K562 (cell line): ENCODE data around the gene TCOF1. TPM values are rescaled to one million over a fixed set of nuclear protein-coding genes. Genes with fewer than 3 reads are reported as not detected.

ENCODE experiments used
- ATAC-seq: fragments of 200-7000 bp; cut with Tn5 transposase; 3 replicates; pipeline ENCODE4 v1.9.1; 2020; ENCODE audit warnings: moderate library complexity
- BruUV-seq: library from RNA; stranded (reverse); fragments of 400-500 nt; replicated peaks from 2 replicates; lab custom pipeline; 2021; lab: Mats Ljungman, UMichigan
- CTCF ChIA-PET: fragments of 300-600 bp; formaldehyde crosslinking; extraction: SDS; loops from one replicate; lab custom pipeline; 2021; ENCODE audit warnings: low intra/inter-chr PET ratio; lab: Yijun Ruan, JAX
- POLR2A ChIA-PET: fragments of 300-600, 350-650 bp; sonication (Branson Sonifier 250); formaldehyde crosslinking; extraction: SDS; loops from one replicate; lab custom pipeline; 2021; ENCODE audit warnings: antibody characterized with exemption, inconsistent platforms; lab: Yijun Ruan, JAX
- DNase-seq, 4 experiments: peaks; one replicate each; pipeline versions ENCODE4 v3.0.0 to v3.0.0-alpha.2; 2011 to 2018; ENCODE audit warnings: low spot score in 3 of 4, mixed read lengths in 3 of 4; ENCODE audit errors: extremely low read depth in 1 of 4
- FAIRE-seq: peaks from 2 replicates; lab custom pipeline; 2011; peaks lifted over from hg19 to GRCh38; lab: Jason Lieb, UNC
- H2AFZ ChIP-seq: 2 replicates; pipeline ENCODE4 v1.6.0; 2011; ENCODE audit warnings: low read depth, low read length, control low read depth, inconsistent platforms
- H3K27ac ChIP-seq: fragments of 200-600 bp; 3 replicates; pipeline ENCODE4 v1.8.0; 2011; ENCODE audit warnings: low read depth, mild to moderate bottlenecking, control low read depth, inconsistent platforms, low read length, moderate library complexity, mixed read lengths; ENCODE audit errors: extremely low read depth
- H3K27me3 ChIP-seq, 2 experiments: fragments of 300-600 bp in 1 of 2; 2 replicates in 1 of 2; 3 replicates in 1 of 2; pipeline versions ENCODE4 v1.6.0 to v1.8.0; 2011; ENCODE audit warnings: inconsistent platforms in 2 of 2, low read length in 2 of 2, mild to moderate bottlenecking in 1 of 2, mixed read lengths in 1 of 2, moderate library complexity in 1 of 2; ENCODE audit not compliant: control insufficient read depth in 2 of 2, insufficient read depth in 2 of 2
- H3K36me3 ChIP-seq: fragments of 300-600 bp; 3 replicates; pipeline ENCODE4 v1.8.0; 2011; ENCODE audit warnings: mild to moderate bottlenecking, low read length, inconsistent platforms; ENCODE audit not compliant: control insufficient read depth, insufficient read depth
- H3K4me1 ChIP-seq, 2 experiments: fragments of 200-600 bp in 1 of 2; replicated peaks in 1 of 2; 2 replicates in 1 of 2; 3 replicates in 1 of 2; pipeline versions ENCODE4 v1.5.1 to v1.8.0; 2011; ENCODE audit warnings: inconsistent platforms in 2 of 2, low read length in 2 of 2, mild to moderate bottlenecking in 1 of 2, mixed read lengths in 1 of 2, moderate library complexity in 1 of 2; ENCODE audit not compliant: control insufficient read depth in 2 of 2, insufficient read depth in 2 of 2
- H3K4me2 ChIP-seq: 2 replicates; pipeline ENCODE4 v1.6.1; 2011; ENCODE audit warnings: low read length, control low read depth, inconsistent platforms, mixed read lengths; ENCODE audit not compliant: insufficient read depth
- H3K4me3 ChIP-seq: fragments of 200-600 bp; sonication (generic), shearing (Covaris generic); 2 replicates; pipeline ENCODE4 v1.5.1; 2016; ENCODE audit warnings: control low read depth, inconsistent platforms
- H3K79me2 ChIP-seq: fragments of 200-600 bp; 3 replicates; pipeline ENCODE4 v1.8.0; 2011; ENCODE audit warnings: low read length, inconsistent platforms; ENCODE audit not compliant: control insufficient read depth, insufficient read depth
- H3K9ac ChIP-seq, 2 experiments: 2 replicates each; pipeline versions ENCODE4 v1.6.0 to v1.6.1; 2011; ENCODE audit warnings: low read depth in 2 of 2, low read length in 2 of 2, control low read depth in 1 of 2, inconsistent platforms in 1 of 2, mild to moderate bottlenecking in 1 of 2, mixed read lengths in 1 of 2; ENCODE audit not compliant: insufficient read depth in 1 of 2
- H3K9me1 ChIP-seq: one replicate; pipeline ENCODE4 v1.6.0; 2011; ENCODE audit warnings: inconsistent platforms, mild to moderate bottlenecking, low read length, moderate library complexity; ENCODE audit not compliant: control insufficient read depth, insufficient read depth
- H3K9me3 ChIP-seq: replicated peaks from 2 replicates; pipeline ENCODE4 v1.5.1; 2011; ENCODE audit warnings: low read depth, low read length, inconsistent platforms; ENCODE audit not compliant: control insufficient read depth, insufficient read depth
- H4K20me1 ChIP-seq: replicated peaks from 2 replicates; pipeline ENCODE4 v1.6.1; 2011; ENCODE audit warnings: low read length, inconsistent platforms, mixed read lengths; ENCODE audit not compliant: control insufficient read depth, insufficient read depth
- FOXP4 ChIP-seq: sonication (generic); formaldehyde crosslinking; IDR thresholded peaks from 2 replicates; pipeline ENCODE4 v1.8.0; 2022; ENCODE audit warnings: mild to moderate bottlenecking, missing genetic modification reagents, borderline replicate concordance
- POLR2AphosphoS5 ChIP-seq: IDR thresholded peaks from 2 replicates; pipeline ENCODE4 v1.6.1; 2011; ENCODE audit warnings: mild to moderate bottlenecking, low read depth, low read length, moderate library complexity; ENCODE audit not compliant: control insufficient read depth, insufficient read depth
- POLR2G ChIP-seq: fragments of 200-400 bp; formaldehyde crosslinking; IDR thresholded peaks from 2 replicates; pipeline ENCODE4 v1.6.1; 2017; ENCODE audit warnings: low read depth, mild to moderate bottlenecking, antibody characterized with exemption, low read length, moderate library complexity
- ZNF408 ChIP-seq: fragments of 250-450 bp; sonication (Bioruptor Pico); IDR thresholded peaks from 2 replicates; pipeline ENCODE4 v1.4.0; 2020; ENCODE audit warnings: low read depth, mild to moderate bottlenecking, moderate library complexity
- WGBS: fragments of 100-300 bp; shearing (Covaris generic); methylation state at CpG from one replicate; pipeline ENCODE4 v1.1.6; 2016; ENCODE audit warnings: low coverage, mixed read lengths; ENCODE audit not compliant: insufficient coverage; ENCODE audit errors: missing lambda C conversion rate; 5-methylcytosine and 5-hydroxymethylcytosine counted together
- in situ Hi-C: fragments of 300-500 bp; cut with MboI; formaldehyde crosslinking; loops from 4 replicates; pipeline ENCODE4 v1.15.0; 2018; ENCODE audit warnings: inconsistent platforms, mixed read lengths
- intact Hi-C: fragments of 100-400 bp; cut with micrococcal nuclease; formaldehyde crosslinking; loops from 2 replicates; pipeline ENCODE4 v1.14.2; 2022
- polyA plus RNA-seq, 8 experiments: library from polyadenylated mRNA; depleted of rRNA in 4 of 8; stranded (reverse) in 5 of 8; unstranded in 3 of 8; fragments of >200 nt; fragmentation: Nextera tagmentation in 2 of 8; fragmentation: Illumina TruSeq in 1 of 8; extraction: Ambion mirVana in 2 of 8; extraction: Trizol in 1 of 8; gene quantifications; 2 replicates each; pipeline versions ENCODE4 v1.2.1 to v1.2.3, GENCODE V29; 2011 to 2014; ENCODE audit warnings: inconsistent platforms in 1 of 8, missing spikeins in 1 of 8
- total RNA-seq, 7 experiments: library from RNA; depleted of rRNA in 6 of 7; stranded (reverse); fragments of >200 nt in 6 of 7; fragmentation: Illumina TruSeq in 2 of 7; extraction: Trizol in 2 of 7; gene quantifications; 2 replicates each; pipeline versions ENCODE4 v1.2.1 to v1.2.3, GENCODE V29; 2011 to 2021; ENCODE audit warnings: low replicate concordance in 1 of 7

Gene TCOF1
- total and polyA plus RNA-seq, 9 of the 15 experiments (the other 6 are each of a cell fraction or from before 2014, with no cell fraction given), result 9.8 to 134 (median 61.7) TPM

DNA sequence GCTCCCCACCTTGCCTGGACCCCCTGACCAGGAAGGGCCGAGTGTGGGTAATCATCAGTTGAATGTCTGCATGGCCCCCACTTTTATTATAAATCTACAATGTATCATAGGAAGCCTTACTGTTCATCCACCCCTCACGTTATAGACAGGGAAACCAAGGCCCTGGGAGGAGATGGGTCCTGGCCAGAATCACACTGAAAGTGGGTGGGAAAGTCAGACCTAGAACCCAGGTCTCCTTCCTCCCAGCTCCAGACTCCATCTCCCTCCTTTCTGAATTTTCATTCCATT, 38.1 kb downstream of the TCOF1 start:
- intact Hi-C loops (no loop called here), in situ Hi-C loops (no loop called here)
- 95% methylated on average over 2 of the region's 2 CpGs for WGBS
- Histone ChIP-seq H3K9me1 (peaks cover 5% of the 10 kb centered on the region), H3K4me2 (no peak overlapping the region), H3K79me2 (no peaks in the 10 kb centered on the region), H4K20me1 (peaks cover 4% of the 10 kb centered on the region; the same call in 1 of the 2 replicates), H3K4me3 (no peak overlapping the region), H2AFZ (no peak overlapping the region), H3K36me3 (peaks cover 97% of the 10 kb centered on the region), H3K9me3 (no peaks in the 10 kb centered on the region), H3K9ac (no peak overlapping the region), H3K27ac (no peak overlapping the region), H3K27me3 (no peaks in the 10 kb centered on the region), H3K4me1 (peaks cover 3 to 5% of the 10 kb centered on the region in 2 experiments; a peak in 1 of 5 replicates)
- ChIA-PET CTCF (no interaction called here), POLR2A (interaction anchor here (1.4 to 2.4 kb wide), 2 partner anchors 10 to 16 kb away, joined by 3 to 5 read pairs; no protein-coding TSS in a partner anchor)
- ATAC-seq, result no peak
- no peak for FAIRE-seq
- DNase-seq, result no peak
- no peak for TF ChIP-seq ZNF408 (CRISPR knock-in tag)
- peak; percentile 38; the same call in 1 of the 2 replicates for TF ChIP-seq POLR2AphosphoS5
- BruUV-seq, result no TSS peak

- WGBS, result 90% methylated on average over 6 of the region's 7 CpGs
- no peak overlapping the region for H2AFZ ChIP-seq
- H3K4me3 ChIP-seq, result no peak overlapping the region
- intact Hi-C loops (no loop called here), in situ Hi-C loops (no loop called here)
- TSS peak; percentile 27 for BruUV-seq
- no peaks in the 10 kb centered on the region for H3K27me3 ChIP-seq
- H3K4me2 ChIP-seq, result no peak overlapping the region
- H4K20me1 ChIP-seq, result peaks cover 4% of the 10 kb centered on the region; the same call in 1 of the 2 replicates
- POLR2A ChIA-PET, result interaction anchor here (2.4 kb wide), 1 partner anchor 9 kb away, joined by 5 read pairs; no protein-coding TSS in a partner anchor
- ATAC-seq, result no peak
- no peak for TF ChIP-seq FOXP4
- TF ChIP-seq POLR2G, result peak; percentile 23; the same call in 1 of the 2 replicates
- peaks cover 5 to 10% of the 10 kb centered on the region in 2 experiments; a peak in 2 of 5 replicates for H3K4me1 ChIP-seq
- FAIRE-seq, result no peak
- H3K36me3 ChIP-seq, result peaks cover 97% of the 10 kb centered on the region
- no peak overlapping the region for H3K9ac ChIP-seq
- no peaks in the 10 kb centered on the region for H3K79me2 ChIP-seq
- H3K27ac ChIP-seq, result no peak overlapping the region
- DNase-seq, result no peak
- CTCF ChIA-PET, result no interaction called here
- peaks cover 8% of the 10 kb centered on the region for H3K9me1 ChIP-seq
- no peaks in the 10 kb centered on the region for H3K9me3 ChIP-seq
Measured at GRCh38 chr5:150396267-150396666, 38.8 kb downstream of the TCOF1 start.
